NCI-H1694 (cell line): Measurements from ENCODE around the gene MRNIP.
"Not testable (repeated sequence)": the region's sequence is repeated elsewhere in the genome, so short reads cannot be mapped to it uniquely, and the experiment has no call there.

Experiments used
- DNase-seq: peaks from one replicate; lab custom pipeline; 2025; lab: John Stamatoyannopoulos, UW

The MRNIP gene

DNA sequence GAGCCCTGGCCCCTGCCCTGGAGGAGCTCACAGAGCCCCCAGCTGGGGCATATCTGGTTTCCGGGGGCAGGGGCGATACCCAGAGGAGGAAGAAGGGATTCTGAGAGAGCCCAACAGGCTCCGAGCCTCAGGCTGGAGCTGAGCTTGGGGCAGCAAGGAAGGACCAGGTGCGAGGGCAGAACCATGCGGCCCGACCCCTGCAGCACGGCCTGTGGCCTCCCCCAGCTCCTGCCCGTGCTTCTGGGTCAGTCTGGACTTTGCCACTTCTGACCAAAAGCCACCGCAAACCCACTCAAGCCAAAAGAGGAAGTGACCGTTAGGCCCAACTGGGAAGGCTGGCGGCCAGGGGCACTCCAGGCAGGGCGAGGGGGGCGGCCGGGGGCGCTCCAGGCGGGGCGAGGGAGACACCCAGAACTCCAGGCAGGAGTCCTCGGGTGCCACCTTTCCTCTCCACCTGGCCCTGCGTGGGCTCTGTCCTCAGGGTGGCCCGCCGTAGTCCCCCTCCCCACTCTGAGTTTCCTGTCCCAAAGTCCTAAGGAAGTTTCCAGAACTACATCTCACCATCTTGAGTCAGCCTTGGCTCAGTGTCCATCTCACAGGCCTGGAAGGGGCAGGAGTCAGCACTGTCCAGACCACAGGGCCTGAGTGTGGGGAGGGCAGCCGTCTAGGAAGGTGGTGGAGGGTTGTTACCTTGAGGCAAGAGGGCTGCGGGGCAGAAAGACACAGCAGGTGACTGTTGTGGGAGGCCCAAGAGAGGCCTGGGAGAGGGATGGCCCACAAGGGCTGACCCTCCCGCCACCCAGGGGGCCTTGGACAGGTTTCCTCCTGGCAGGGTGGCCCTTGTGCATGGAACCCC lies 65.8 kb downstream of the MRNIP start:
- DNase-seq, result no peak

DNA sequence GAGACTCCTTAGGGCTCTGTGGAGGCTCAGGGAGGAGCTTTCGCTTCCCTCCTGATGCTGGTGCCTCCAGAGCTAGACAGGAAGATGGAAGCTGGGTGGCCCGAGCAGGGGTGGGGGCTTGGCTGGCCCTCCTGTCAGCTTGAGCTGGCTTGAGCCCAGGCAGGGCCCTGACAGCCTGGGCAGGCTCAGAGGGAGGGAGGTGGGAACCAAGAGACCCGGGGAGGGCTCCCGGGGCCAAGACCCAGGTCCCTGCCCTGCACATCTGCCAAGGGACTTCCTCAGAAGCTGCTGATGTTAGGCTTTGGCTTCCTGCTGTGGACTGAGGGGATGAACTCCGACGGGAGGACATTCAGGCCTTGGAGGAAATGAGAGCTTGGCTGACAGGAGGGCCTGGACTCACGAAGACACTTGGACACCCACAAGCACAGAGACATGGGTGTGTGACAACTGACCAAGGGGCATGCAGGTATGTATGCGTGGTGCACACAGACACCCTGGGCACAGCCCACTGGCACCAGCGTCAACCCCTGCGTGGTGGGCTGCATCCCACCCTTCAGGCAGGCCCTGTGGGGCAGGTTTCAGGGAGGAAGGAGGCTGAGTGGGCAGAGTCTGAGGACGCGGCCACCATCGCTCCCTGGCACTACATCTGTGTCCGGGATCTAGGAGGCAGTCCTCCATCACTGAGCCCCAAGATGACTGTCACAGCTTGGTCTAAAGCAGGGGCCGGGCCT lies 66.6 kb downstream of the MRNIP start:
- DNase-seq, result no peak

DNA sequence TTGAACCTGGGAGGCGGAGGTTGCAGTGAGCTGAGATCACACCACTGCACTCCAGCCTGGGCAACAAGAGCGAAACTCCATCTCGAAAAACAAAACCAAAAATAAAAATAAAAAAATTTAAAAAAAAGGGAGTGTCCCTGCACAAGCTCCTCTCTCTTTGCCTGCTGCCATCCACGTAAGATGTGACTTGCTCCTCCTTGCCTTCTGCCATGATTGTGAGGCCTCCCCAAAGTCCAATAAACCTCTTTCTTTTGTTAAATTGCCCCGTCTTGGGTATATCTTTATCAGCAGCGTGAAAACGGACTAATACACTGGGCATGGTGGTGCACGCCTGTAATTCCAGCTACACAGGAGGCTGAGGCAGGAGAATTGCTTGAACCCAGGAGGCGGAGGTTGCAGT lies 69.3 kb downstream of the MRNIP start:
- DNase-seq, result not testable (repeated sequence)

DNA sequence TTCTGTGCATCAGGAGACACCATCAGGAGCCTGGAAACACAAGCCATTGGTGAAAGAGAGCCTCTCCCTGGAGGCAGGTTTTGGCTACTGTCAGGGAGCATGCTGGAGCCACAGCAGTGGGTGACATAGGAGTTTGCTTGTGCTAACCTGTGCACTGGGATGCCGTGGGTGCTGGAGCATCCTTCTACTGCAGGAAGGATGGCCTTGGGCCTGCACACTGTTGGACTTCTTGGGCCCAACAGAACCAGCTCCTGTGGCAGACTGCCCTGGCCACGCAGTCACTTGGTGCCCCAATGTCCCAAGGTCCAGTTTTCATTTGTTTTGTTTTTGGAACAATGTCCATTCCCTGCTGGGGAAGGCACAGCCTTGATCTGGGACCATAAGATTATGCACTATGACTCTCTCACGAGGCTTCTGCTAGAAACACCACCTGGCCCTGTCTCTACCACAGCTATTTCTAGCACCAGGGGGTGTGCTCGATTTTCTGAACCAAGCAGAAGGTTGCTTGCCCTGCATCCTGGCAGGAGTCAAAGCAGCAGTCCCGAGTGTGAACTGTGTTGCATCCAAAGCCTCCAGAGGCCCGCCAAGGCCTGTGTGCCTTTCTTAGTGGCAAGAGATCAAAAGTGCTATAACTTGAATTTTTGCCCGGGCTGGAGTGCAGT lies 70.3 kb downstream of the MRNIP start:
- DNase-seq, result no peak
